K562 (cell line): Measurements from ENCODE around the gene MYADML2. TPM values are rescaled to one million over a fixed set of nuclear protein-coding genes. Genes with fewer than 3 reads are reported as not detected.

Source experiments
- ATAC-seq: fragments of 200-7000 bp; cut with Tn5 transposase; 3 replicates; pipeline ENCODE4 v1.9.1; 2020; ENCODE audit warnings: moderate library complexity
- BruUV-seq: library from RNA; stranded (reverse); fragments of 400-500 nt; replicated peaks from 2 replicates; lab custom pipeline; 2021; lab: Mats Ljungman, UMichigan
- CTCF ChIA-PET: fragments of 300-600 bp; formaldehyde crosslinking; extraction: SDS; loops from one replicate; lab custom pipeline; 2021; ENCODE audit warnings: low intra/inter-chr PET ratio; lab: Yijun Ruan, JAX
- POLR2A ChIA-PET: fragments of 300-600, 350-650 bp; sonication (Branson Sonifier 250); formaldehyde crosslinking; extraction: SDS; loops from one replicate; lab custom pipeline; 2021; ENCODE audit warnings: antibody characterized with exemption, inconsistent platforms; lab: Yijun Ruan, JAX
- DNase-seq, 4 experiments: peaks; one replicate each; pipeline versions ENCODE4 v3.0.0 to v3.0.0-alpha.2; 2011 to 2018; ENCODE audit warnings: low spot score in 3 of 4, mixed read lengths in 3 of 4; ENCODE audit errors: extremely low read depth in 1 of 4
- FAIRE-seq: peaks from 2 replicates; lab custom pipeline; 2011; peaks lifted over from hg19 to GRCh38; lab: Jason Lieb, UNC
- H2AFZ ChIP-seq: 2 replicates; pipeline ENCODE4 v1.6.0; 2011; ENCODE audit warnings: low read depth, low read length, control low read depth, inconsistent platforms
- H3K27ac ChIP-seq: fragments of 200-600 bp; 3 replicates; pipeline ENCODE4 v1.8.0; 2011; ENCODE audit warnings: low read depth, mild to moderate bottlenecking, control low read depth, inconsistent platforms, low read length, moderate library complexity, mixed read lengths; ENCODE audit errors: extremely low read depth
- H3K27me3 ChIP-seq, 2 experiments: fragments of 300-600 bp in 1 of 2; 2 replicates in 1 of 2; 3 replicates in 1 of 2; pipeline versions ENCODE4 v1.6.0 to v1.8.0; 2011; ENCODE audit warnings: inconsistent platforms in 2 of 2, low read length in 2 of 2, mild to moderate bottlenecking in 1 of 2, mixed read lengths in 1 of 2, moderate library complexity in 1 of 2; ENCODE audit not compliant: control insufficient read depth in 2 of 2, insufficient read depth in 2 of 2
- H3K36me3 ChIP-seq: fragments of 300-600 bp; 3 replicates; pipeline ENCODE4 v1.8.0; 2011; ENCODE audit warnings: mild to moderate bottlenecking, low read length, inconsistent platforms; ENCODE audit not compliant: control insufficient read depth, insufficient read depth
- H3K4me1 ChIP-seq, 2 experiments: fragments of 200-600 bp in 1 of 2; replicated peaks in 1 of 2; 2 replicates in 1 of 2; 3 replicates in 1 of 2; pipeline versions ENCODE4 v1.5.1 to v1.8.0; 2011; ENCODE audit warnings: inconsistent platforms in 2 of 2, low read length in 2 of 2, mild to moderate bottlenecking in 1 of 2, mixed read lengths in 1 of 2, moderate library complexity in 1 of 2; ENCODE audit not compliant: control insufficient read depth in 2 of 2, insufficient read depth in 2 of 2
- H3K4me2 ChIP-seq: 2 replicates; pipeline ENCODE4 v1.6.1; 2011; ENCODE audit warnings: low read length, control low read depth, inconsistent platforms, mixed read lengths; ENCODE audit not compliant: insufficient read depth
- H3K4me3 ChIP-seq: fragments of 200-600 bp; sonication (generic), shearing (Covaris generic); 2 replicates; pipeline ENCODE4 v1.5.1; 2016; ENCODE audit warnings: control low read depth, inconsistent platforms
- H3K79me2 ChIP-seq: fragments of 200-600 bp; 3 replicates; pipeline ENCODE4 v1.8.0; 2011; ENCODE audit warnings: low read length, inconsistent platforms; ENCODE audit not compliant: control insufficient read depth, insufficient read depth
- H3K9ac ChIP-seq, 2 experiments: 2 replicates each; pipeline versions ENCODE4 v1.6.0 to v1.6.1; 2011; ENCODE audit warnings: low read depth in 2 of 2, low read length in 2 of 2, control low read depth in 1 of 2, inconsistent platforms in 1 of 2, mild to moderate bottlenecking in 1 of 2, mixed read lengths in 1 of 2; ENCODE audit not compliant: insufficient read depth in 1 of 2
- H3K9me1 ChIP-seq: one replicate; pipeline ENCODE4 v1.6.0; 2011; ENCODE audit warnings: inconsistent platforms, mild to moderate bottlenecking, low read length, moderate library complexity; ENCODE audit not compliant: control insufficient read depth, insufficient read depth
- H3K9me3 ChIP-seq: replicated peaks from 2 replicates; pipeline ENCODE4 v1.5.1; 2011; ENCODE audit warnings: low read depth, low read length, inconsistent platforms; ENCODE audit not compliant: control insufficient read depth, insufficient read depth
- H4K20me1 ChIP-seq: replicated peaks from 2 replicates; pipeline ENCODE4 v1.6.1; 2011; ENCODE audit warnings: low read length, inconsistent platforms, mixed read lengths; ENCODE audit not compliant: control insufficient read depth, insufficient read depth
- CREB1 ChIP-seq, 2 experiments: sonication (generic) in 1 of 2; formaldehyde crosslinking in 1 of 2; IDR thresholded peaks; 2 replicates each; pipeline versions ENCODE4 v1.6.1 to v1.8.0; 2012 to 2022; ENCODE audit warnings: inconsistent platforms in 1 of 2, mild to moderate bottlenecking in 1 of 2, missing genetic modification reagents in 1 of 2, moderate library complexity in 1 of 2
- FOXK2 ChIP-seq, 2 experiments: fragments of 450-650 bp; IDR thresholded peaks in 1 of 2; conservative IDR thresholded peaks in 1 of 2; 2 replicates each; pipeline ENCODE4 v1.6.1; 2016; ENCODE audit warnings: low read depth in 2 of 2, mild to moderate bottlenecking in 1 of 2
- L3MBTL2 ChIP-seq: fragments of 450-650 bp; IDR thresholded peaks from 2 replicates; pipeline ENCODE4 v1.6.1; 2016; ENCODE audit warnings: mild to moderate bottlenecking, moderate library complexity
- LEF1 ChIP-seq: fragments of 450-650 bp; IDR thresholded peaks from 2 replicates; pipeline ENCODE4 v1.6.1; 2016; ENCODE audit warnings: mild to moderate bottlenecking
- MEIS2 ChIP-seq: fragments of 450-650 bp; IDR thresholded peaks from 2 replicates; pipeline ENCODE4 v1.6.1; 2014; ENCODE audit warnings: mild to moderate bottlenecking; ENCODE audit not compliant: partially characterized antibody
- RB1 ChIP-seq: fragments of 450-650 bp; IDR thresholded peaks from 2 replicates; pipeline ENCODE4 v1.6.1; 2017; ENCODE audit warnings: low read depth, mild to moderate bottlenecking
- SRF ChIP-seq, 2 experiments: fragments of 250-450, 450-650 bp in 1 of 2; sonication (Bioruptor Pico) in 1 of 2; sonication (generic) in 1 of 2; formaldehyde crosslinking; IDR thresholded peaks; 2 replicates each; pipeline versions ENCODE4 v1.5.0 to v1.5.1; 2020 to 2022; ENCODE audit warnings: mild to moderate bottlenecking in 1 of 2, missing genetic modification reagents in 1 of 2
- TCF15 ChIP-seq: fragments of 250-450 bp; sonication (Bioruptor Pico); IDR thresholded peaks from 2 replicates; pipeline ENCODE4 v1.8.0; 2022; ENCODE audit warnings: moderate library complexity, mild to moderate bottlenecking, inconsistent platforms
- ZFX ChIP-seq: sonication (generic); formaldehyde crosslinking; IDR thresholded peaks from 2 replicates; pipeline ENCODE4 v1.8.0; 2022; ENCODE audit warnings: mild to moderate bottlenecking, missing genetic modification reagents, moderate library complexity
- WGBS: fragments of 100-300 bp; shearing (Covaris generic); methylation state at CpG from one replicate; pipeline ENCODE4 v1.1.6; 2016; ENCODE audit warnings: low coverage, mixed read lengths; ENCODE audit not compliant: insufficient coverage; ENCODE audit errors: missing lambda C conversion rate; 5-methylcytosine and 5-hydroxymethylcytosine counted together
- in situ Hi-C: fragments of 300-500 bp; cut with MboI; formaldehyde crosslinking; loops from 4 replicates; pipeline ENCODE4 v1.15.0; 2018; ENCODE audit warnings: inconsistent platforms, mixed read lengths
- intact Hi-C: fragments of 100-400 bp; cut with micrococcal nuclease; formaldehyde crosslinking; loops from 2 replicates; pipeline ENCODE4 v1.14.2; 2022
- polyA plus RNA-seq, 8 experiments: library from polyadenylated mRNA; depleted of rRNA in 4 of 8; stranded (reverse) in 5 of 8; unstranded in 3 of 8; fragments of >200 nt; fragmentation: Nextera tagmentation in 2 of 8; fragmentation: Illumina TruSeq in 1 of 8; extraction: Ambion mirVana in 2 of 8; extraction: Trizol in 1 of 8; gene quantifications; 2 replicates each; pipeline versions ENCODE4 v1.2.1 to v1.2.3, GENCODE V29; 2011 to 2014; ENCODE audit warnings: inconsistent platforms in 1 of 8, missing spikeins in 1 of 8
- total RNA-seq, 7 experiments: library from RNA; depleted of rRNA in 6 of 7; stranded (reverse); fragments of >200 nt in 6 of 7; fragmentation: Illumina TruSeq in 2 of 7; extraction: Trizol in 2 of 7; gene quantifications; 2 replicates each; pipeline versions ENCODE4 v1.2.1 to v1.2.3, GENCODE V29; 2011 to 2021; ENCODE audit warnings: low replicate concordance in 1 of 7
- TF ChIP-seq, protein P1 (sequence below): IDR thresholded peaks from 2 replicates; pipeline ENCODE4 v1.6.1; 2014; ENCODE audit warnings: antibody characterized with exemption
- TF ChIP-seq, protein P2 (sequence below): sonication (generic); formaldehyde crosslinking; IDR thresholded peaks from 2 replicates; pipeline ENCODE4 v1.8.0; 2022; ENCODE audit warnings: mild to moderate bottlenecking, missing genetic modification reagents

Gene MYADML2
- total and polyA plus RNA-seq, 9 of the 15 experiments (the other 6 are each of a cell fraction or from before 2014, with no cell fraction given), result not detected

DNA sequence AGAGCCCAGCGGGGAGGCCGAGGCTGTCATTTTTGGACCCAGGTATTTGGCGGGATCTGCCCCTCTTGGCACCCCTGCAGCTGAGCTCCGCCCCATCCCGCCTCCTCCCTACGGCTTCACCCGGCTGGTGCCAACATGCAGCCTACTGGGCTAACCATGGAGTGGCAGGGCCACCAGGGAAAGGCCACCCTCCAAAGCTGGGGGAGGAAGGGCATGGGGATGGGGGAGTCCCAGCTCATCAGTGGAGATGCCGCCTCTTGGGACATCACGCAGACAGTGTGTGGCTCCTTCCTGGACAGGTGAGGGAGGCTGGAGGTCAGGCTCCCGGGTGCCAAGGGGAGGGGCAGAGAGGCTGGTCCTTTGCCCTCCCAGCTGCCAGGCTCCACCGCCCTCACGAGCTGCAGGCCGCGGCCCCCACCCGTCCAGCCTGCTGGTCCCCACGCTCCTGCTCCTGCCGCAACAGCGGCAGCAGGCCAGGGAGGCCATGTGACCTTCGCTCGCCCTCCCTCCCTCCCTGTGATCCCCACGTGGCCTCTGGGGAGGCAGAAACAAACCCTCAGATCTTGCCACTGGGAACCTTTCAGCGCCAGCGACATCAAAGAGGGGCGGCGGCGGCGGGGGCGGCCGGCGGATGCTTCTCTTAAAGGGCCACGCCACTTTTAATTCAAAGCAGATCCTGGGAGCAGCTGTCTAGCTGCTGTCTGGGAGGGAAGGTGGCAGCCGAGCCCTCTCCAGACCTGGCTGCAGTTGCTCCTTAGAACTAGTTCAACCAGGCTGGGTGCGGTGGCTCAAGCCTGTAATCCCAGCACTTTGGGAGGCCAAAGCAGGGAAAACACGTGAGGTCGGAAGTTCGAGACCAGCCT, 20.7 kb upstream of the MYADML2 start:
- ATAC-seq (peak; percentile 94), DNase-seq (peak; percentile 81 to 97 (median 87)), FAIRE-seq (peak; percentile 59)
- Histone ChIP-seq H3K4me1 (peaks cover 9 to 50% of the 10 kb centered on the region in 2 experiments), H3K4me3 (no peak overlapping the region), H3K4me2 (peak overlapping the region; percentile 48), H3K9me3 (no peaks in the 10 kb centered on the region), H4K20me1 (no peaks in the 10 kb centered on the region), H3K9ac (peak overlapping the region; percentile 40 to 90; a peak in 3 of 4 replicates), H3K27ac (peak overlapping the region; percentile 41; the same call in 2 of the 3 replicates), H3K36me3 (no peaks in the 10 kb centered on the region), H2AFZ (peak overlapping the region; percentile 97), H3K9me1 (no peaks in the 10 kb centered on the region), H3K27me3 (no peaks in the 10 kb centered on the region), H3K79me2 (no peaks in the 10 kb centered on the region)
- ChIA-PET POLR2A (interaction anchor here (0.6 to 1.1 kb wide), 2 partner anchors 8 to 14 kb away, joined by 3 to 4 read pairs; no protein-coding TSS in a partner anchor), CTCF (interaction anchor here (0.6 kb wide), 1 partner anchor 78 kb away, joined by 7 read pairs; no protein-coding TSS in a partner anchor)
- intact Hi-C loops (no loop called here), in situ Hi-C loops (no loop called here)
- BruUV-seq, result no TSS peak
- 34% methylated on average over 22 of the region's 36 CpGs for WGBS
- peak; percentile 8; the same call in 1 of the 2 replicates for TF ChIP-seq RB1
- no peak for TF ChIP-seq CREB1 (IDR thresholded peaks at IDR 0.05)
- TF ChIP-seq CREB1 (CRISPR knock-in tag; IDR thresholded peaks at IDR 0.05), result 0 out of 2 replicates have a peak, but pooled peaks have one; percentile 8
- TF ChIP-seq SRF (CRISPR knock-in tag; IDR thresholded peaks at IDR 0.05), result peak in 1 of 2 experiments; percentile 45; a peak in 1 of 4 replicates
- TF ChIP-seq L3MBTL2, result peak; percentile 83
- no peak for TF ChIP-seq TCF15 (CRISPR knock-in tag)
- peak; percentile 75 for TF ChIP-seq ZFX
- TF ChIP-seq, protein P1, sequence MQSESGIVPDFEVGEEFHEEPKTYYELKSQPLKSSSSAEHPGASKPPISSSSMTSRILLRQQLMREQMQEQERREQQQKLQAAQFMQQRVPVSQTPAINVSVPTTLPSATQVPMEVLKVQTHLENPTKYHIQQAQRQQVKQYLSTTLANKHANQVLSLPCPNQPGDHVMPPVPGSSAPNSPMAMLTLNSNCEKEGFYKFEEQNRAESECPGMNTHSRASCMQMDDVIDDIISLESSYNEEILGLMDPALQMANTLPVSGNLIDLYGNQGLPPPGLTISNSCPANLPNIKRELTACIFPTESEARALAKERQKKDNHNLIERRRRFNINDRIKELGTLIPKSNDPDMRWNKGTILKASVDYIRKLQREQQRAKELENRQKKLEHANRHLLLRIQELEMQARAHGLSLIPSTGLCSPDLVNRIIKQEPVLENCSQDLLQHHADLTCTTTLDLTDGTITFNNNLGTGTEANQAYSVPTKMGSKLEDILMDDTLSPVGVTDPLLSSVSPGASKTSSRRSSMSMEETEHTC, result peak; percentile 65
- TF ChIP-seq LEF1, result peak; percentile 86
- TF ChIP-seq MEIS2, result peak; percentile 29
- TF ChIP-seq, protein P2, sequence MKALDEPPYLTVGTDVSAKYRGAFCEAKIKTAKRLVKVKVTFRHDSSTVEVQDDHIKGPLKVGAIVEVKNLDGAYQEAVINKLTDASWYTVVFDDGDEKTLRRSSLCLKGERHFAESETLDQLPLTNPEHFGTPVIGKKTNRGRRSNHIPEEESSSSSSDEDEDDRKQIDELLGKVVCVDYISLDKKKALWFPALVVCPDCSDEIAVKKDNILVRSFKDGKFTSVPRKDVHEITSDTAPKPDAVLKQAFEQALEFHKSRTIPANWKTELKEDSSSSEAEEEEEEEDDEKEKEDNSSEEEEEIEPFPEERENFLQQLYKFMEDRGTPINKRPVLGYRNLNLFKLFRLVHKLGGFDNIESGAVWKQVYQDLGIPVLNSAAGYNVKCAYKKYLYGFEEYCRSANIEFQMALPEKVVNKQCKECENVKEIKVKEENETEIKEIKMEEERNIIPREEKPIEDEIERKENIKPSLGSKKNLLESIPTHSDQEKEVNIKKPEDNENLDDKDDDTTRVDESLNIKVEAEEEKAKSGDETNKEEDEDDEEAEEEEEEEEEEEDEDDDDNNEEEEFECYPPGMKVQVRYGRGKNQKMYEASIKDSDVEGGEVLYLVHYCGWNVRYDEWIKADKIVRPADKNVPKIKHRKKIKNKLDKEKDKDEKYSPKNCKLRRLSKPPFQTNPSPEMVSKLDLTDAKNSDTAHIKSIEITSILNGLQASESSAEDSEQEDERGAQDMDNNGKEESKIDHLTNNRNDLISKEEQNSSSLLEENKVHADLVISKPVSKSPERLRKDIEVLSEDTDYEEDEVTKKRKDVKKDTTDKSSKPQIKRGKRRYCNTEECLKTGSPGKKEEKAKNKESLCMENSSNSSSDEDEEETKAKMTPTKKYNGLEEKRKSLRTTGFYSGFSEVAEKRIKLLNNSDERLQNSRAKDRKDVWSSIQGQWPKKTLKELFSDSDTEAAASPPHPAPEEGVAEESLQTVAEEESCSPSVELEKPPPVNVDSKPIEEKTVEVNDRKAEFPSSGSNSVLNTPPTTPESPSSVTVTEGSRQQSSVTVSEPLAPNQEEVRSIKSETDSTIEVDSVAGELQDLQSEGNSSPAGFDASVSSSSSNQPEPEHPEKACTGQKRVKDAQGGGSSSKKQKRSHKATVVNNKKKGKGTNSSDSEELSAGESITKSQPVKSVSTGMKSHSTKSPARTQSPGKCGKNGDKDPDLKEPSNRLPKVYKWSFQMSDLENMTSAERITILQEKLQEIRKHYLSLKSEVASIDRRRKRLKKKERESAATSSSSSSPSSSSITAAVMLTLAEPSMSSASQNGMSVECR (CRISPR knock-in tag), result peak; percentile 61
- TF ChIP-seq FOXK2 (conservative IDR thresholded peaks at IDR 0.05 in 1 of 2, IDR thresholded peaks at IDR 0.05 in 1 of 2; ENCODE audit: low read depth in 2 of 2), result 0 out of 4 replicates have a peak, but pooled peaks of 1 of the 2 experiments have one; percentile 42
